ENCODE data around the gene ERC2. TPM values are rescaled to one million over a fixed set of nuclear protein-coding genes. Genes with fewer than 3 reads are reported as not detected.

The ERC2 gene
- total and polyA plus RNA-seq, 9 donors = 0.52 to 2.0 (median 0.82) TPM

DNA sequence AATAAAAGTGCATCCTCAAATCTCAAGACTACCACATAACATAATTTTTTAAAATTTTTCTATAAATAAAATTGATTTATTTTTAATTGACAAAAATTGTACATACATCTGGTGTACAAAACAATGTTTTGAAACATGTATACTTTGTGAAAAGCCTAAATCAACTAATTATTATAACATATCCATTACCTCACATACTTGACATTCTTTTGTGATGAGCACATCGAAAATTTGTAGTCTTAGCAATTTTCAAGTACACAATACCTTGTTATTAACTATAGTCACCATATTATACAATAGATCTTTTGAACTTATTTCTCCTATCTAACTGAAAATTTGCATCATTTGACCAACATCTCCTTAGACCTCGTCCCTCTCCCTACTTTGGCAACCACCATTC, 973.3 kb downstream of the ERC2 start:
- H3K36me3 ChIP-seq (ENCODE audit: control insufficient read depth, insufficient read depth, low read length) = no peaks in the 10 kb centered on the region
- no peak overlapping the region for H3K27ac ChIP-seq (ENCODE audit: low read length)
- no peaks in the 10 kb centered on the region for H3K9me3 ChIP-seq (replicated peaks; ENCODE audit: control insufficient read depth, low read depth, low read length)
- no peak for DNase-seq
- WGBS (ENCODE audit: insufficient coverage) = no CpG with 5 or more reads among the region's 2 CpGs
- H3K4me1 ChIP-seq (ENCODE audit: control insufficient read depth, insufficient read depth, low read length) = peaks cover under 1% of the 10 kb centered on the region
- H3K4me3 ChIP-seq (ENCODE audit: low read length) = no peak overlapping the region
- peaks cover 8% of the 10 kb centered on the region for H3K27me3 ChIP-seq (ENCODE audit: control insufficient read depth, insufficient read depth, low read length)

DNA sequence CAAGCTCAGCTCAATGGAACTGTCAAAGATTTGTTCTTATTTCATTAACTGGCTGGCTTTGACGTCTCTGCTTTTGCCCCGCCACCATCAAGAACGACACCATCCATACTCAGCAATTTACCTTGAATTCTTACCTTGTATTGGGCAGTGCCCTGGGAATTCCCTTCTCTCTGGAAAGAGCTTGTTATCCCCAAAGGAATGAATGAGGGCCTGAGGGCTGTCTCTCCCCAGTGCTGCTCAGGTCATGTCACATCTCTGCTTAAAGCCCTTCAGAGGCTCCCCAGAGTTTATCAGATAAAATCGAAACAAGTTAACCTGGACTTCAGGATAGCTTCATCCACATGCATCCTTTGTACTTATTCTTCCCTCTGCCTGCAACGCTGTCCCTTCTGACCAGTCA, 975.3 kb downstream of the ERC2 start:
- peaks cover 25% of the 10 kb centered on the region for H3K27me3 ChIP-seq (ENCODE audit: control insufficient read depth, insufficient read depth, low read length)
- WGBS (ENCODE audit: insufficient coverage) = 78% methylated on average over 5 of the region's 5 CpGs
- H3K36me3 ChIP-seq (ENCODE audit: control insufficient read depth, insufficient read depth, low read length) = no peaks in the 10 kb centered on the region
- H3K9me3 ChIP-seq (replicated peaks; ENCODE audit: control insufficient read depth, low read depth, low read length) = no peaks in the 10 kb centered on the region
- H3K4me3 ChIP-seq (ENCODE audit: low read length) = no peak overlapping the region
- DNase-seq = no peak
- peaks cover 17% of the 10 kb centered on the region for H3K4me1 ChIP-seq (ENCODE audit: control insufficient read depth, insufficient read depth, low read length)
- no peak overlapping the region for H3K27ac ChIP-seq (ENCODE audit: low read length)

DNA sequence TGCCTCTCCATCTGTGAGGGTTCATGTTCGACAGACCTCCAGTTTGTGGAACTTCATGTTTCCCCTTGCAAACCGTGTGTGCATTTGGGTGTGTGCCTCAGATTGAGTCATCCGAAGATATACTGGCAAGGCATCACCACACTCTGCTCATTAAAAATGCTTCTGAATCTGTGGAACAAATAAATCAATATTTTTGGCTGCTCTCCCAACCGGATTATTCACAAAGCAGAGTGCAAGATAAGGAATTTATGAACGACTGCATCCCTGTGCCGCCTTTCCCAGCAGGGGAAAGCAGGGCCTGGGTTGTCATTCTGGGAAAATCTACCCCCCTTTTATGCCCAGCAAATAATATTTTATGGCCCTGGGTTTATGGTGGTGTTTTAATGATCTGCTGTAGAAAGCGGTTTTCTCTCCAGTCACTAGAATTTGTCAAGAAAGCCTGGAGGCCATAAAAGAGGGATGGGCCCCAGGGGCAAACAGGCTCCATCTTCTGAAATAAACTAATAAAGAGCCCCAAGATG, 976.9 kb downstream of the ERC2 start:
- H3K9me3 ChIP-seq (replicated peaks; ENCODE audit: control insufficient read depth, low read depth, low read length) = no peaks in the 10 kb centered on the region
- H3K27ac ChIP-seq (ENCODE audit: low read length) = no peak overlapping the region
- 50% methylated on average over 3 of the region's 7 CpGs for WGBS (ENCODE audit: insufficient coverage)
- H3K36me3 ChIP-seq (ENCODE audit: control insufficient read depth, insufficient read depth, low read length) = no peaks in the 10 kb centered on the region
- peak; percentile 66 for DNase-seq
- H3K4me1 ChIP-seq (ENCODE audit: control insufficient read depth, insufficient read depth, low read length) = peaks cover 17% of the 10 kb centered on the region
- peaks cover 36% of the 10 kb centered on the region for H3K27me3 ChIP-seq (ENCODE audit: control insufficient read depth, insufficient read depth, low read length)
- no peak overlapping the region for H3K4me3 ChIP-seq (ENCODE audit: low read length)

DNA sequence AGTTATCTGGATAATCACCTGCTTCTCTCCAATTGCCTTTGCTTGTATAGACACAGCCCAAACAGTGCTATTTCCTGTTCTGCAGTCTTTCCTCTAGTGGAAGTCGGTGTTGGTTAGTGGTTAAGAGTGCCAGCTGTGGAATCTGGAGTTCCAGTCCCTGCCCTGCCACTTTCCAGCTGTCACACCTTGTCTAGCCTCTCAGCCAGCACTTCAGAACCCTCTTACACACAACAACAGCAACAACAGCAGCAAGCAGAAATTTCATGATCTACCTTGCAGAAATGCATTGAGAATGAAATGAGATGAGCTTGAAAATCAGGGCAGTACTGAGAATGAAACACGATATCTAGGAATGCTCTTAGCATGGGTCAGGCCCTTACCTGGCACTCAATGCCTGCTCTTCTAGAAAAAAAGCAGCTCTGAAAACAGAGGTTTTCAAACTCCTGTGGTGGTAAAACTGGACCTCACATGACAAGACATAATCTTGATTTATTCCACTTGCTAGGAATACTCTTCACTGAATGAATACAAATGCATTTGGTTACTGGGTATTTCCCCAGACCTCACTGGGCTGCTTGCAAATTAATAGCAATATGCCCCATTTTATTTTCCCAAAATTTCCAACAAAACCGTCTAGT, 977.9 kb downstream of the ERC2 start:
- no peak for DNase-seq
- no peak overlapping the region for H3K4me3 ChIP-seq (ENCODE audit: low read length)
- H3K27me3 ChIP-seq (ENCODE audit: control insufficient read depth, insufficient read depth, low read length) = peaks cover 42% of the 10 kb centered on the region
- WGBS (ENCODE audit: insufficient coverage) = 64% methylated on average over 1 of the region's 3 CpGs
- H3K36me3 ChIP-seq (ENCODE audit: control insufficient read depth, insufficient read depth, low read length) = no peaks in the 10 kb centered on the region
- H3K9me3 ChIP-seq (replicated peaks; ENCODE audit: control insufficient read depth, low read depth, low read length) = no peaks in the 10 kb centered on the region
- no peak overlapping the region for H3K27ac ChIP-seq (ENCODE audit: low read length)
- H3K4me1 ChIP-seq (ENCODE audit: control insufficient read depth, insufficient read depth, low read length) = peaks cover 17% of the 10 kb centered on the region

DNA sequence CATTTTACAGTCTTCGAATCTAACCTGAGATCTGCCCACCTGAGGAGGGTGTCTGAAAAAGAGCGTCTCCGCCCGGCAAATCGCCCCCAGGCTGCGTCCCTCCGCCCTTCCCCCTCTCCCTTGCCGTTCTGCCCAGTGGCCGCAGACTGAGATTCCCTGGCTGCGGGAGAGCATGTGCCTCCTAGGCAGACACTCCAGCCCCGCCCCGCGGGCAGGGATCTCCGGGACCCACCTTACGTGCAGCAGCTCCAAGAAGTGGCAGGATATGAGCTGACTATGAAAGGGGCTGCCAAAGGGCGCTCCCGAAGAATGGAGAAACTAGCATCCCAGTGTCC, 978.5 kb downstream of the ERC2 start:
- H3K4me3 ChIP-seq (ENCODE audit: low read length) = no peak overlapping the region
- no peaks in the 10 kb centered on the region for H3K9me3 ChIP-seq (replicated peaks; ENCODE audit: control insufficient read depth, low read depth, low read length)
- peaks cover 21% of the 10 kb centered on the region for H3K4me1 ChIP-seq (ENCODE audit: control insufficient read depth, insufficient read depth, low read length)
- peaks cover 47% of the 10 kb centered on the region for H3K27me3 ChIP-seq (ENCODE audit: control insufficient read depth, insufficient read depth, low read length)
- no peak overlapping the region for H3K27ac ChIP-seq (ENCODE audit: low read length)
- 17% methylated on average over 17 of the region's 17 CpGs for WGBS (ENCODE audit: insufficient coverage)
- DNase-seq = peak; percentile 22
- no peaks in the 10 kb centered on the region for H3K36me3 ChIP-seq (ENCODE audit: control insufficient read depth, insufficient read depth, low read length)

DNA sequence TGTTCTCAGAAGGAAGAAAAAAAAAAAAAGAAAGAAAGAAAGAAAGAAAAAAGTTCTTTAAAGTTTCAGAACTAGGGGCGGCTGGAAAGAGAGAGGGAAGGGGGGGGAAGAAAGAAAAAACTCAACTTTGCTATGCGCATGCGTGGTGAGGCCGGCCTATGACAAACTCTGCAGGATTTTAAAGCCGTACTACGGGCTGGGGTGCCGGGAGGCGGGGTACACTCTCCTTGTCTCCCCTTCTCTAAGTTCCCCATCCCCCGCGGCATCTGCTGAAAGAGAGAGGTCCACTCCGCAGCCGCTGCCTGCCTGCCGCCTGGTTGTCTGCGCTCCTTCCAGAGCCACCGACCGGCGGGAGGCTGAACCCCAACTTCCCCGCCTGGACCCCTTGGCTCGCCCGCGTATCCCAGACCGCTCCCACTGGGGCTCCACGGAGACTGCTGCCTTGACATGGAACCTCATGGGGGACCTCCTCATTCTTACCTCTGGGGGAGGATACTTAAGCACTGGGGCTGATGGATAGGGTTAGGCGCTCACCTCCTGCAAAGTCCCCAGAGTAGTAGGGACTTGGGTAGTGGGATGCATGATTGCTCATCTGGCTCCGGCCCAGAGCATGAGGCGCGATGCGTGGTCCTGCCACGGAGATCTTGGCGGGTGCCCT, 979.7 kb downstream of the ERC2 start:
- Histone ChIP-seq H3K36me3 (ENCODE audit: control insufficient read depth, insufficient read depth, low read length) (no peaks in the 10 kb centered on the region), H3K4me3 (ENCODE audit: low read length) (peak overlapping the region; percentile 80), H3K27ac (ENCODE audit: low read length) (peak overlapping the region; percentile 70), H3K4me1 (ENCODE audit: control insufficient read depth, insufficient read depth, low read length) (peaks cover 29% of the 10 kb centered on the region), H3K27me3 (ENCODE audit: control insufficient read depth, insufficient read depth, low read length) (peaks cover 60% of the 10 kb centered on the region), H3K9me3 (replicated peaks; ENCODE audit: control insufficient read depth, low read depth, low read length) (no peaks in the 10 kb centered on the region)
- DNase-seq = peak; percentile 94
- WGBS (ENCODE audit: insufficient coverage) = 2% methylated on average over 29 of the region's 30 CpGs

DNA sequence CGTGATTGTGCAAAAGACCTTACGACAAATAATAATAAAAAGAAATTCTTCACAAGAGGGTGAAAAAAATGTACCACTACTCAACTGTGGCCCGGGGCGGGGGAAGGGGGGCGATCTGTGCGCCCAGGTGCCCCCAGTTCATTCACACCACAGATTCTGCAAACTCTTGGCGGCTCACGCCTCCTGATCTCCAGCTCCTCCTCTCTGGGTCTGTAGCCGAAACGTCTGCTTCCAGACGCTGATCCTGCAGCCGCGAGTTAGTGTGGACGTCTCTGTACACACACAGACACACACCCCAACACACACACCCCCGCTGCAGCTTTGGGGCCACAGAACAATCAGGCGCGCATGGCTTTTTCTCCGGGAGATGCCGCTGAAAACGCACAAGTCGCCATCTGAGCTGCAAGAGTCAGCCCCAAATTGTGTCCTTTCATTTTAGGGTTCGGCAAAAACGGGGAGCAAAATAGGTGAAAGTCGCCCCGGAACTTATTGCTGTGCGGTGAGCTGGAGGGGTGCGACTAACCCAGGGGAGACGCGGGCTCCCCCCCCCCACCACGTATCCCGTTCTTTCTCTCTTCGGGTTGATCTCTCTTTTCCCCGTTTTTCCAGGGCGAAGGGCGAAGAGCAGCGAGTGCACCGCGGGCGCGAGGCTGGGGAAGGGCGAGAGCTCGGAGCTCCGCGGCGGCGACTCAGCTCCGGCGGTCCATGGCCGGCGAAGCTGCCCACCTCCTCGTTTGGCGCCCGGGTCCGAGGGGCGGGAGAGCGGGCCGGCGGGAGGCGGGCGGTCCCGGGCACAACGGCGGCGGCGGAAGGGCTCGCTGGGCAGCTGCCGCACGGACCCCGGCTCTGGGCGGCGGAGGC, 980.7 kb downstream of the ERC2 start:
- no peaks in the 10 kb centered on the region for H3K9me3 ChIP-seq (replicated peaks; ENCODE audit: control insufficient read depth, low read depth, low read length)
- peak overlapping the region; percentile 70 for H3K27ac ChIP-seq (ENCODE audit: low read length)
- H3K36me3 ChIP-seq (ENCODE audit: control insufficient read depth, insufficient read depth, low read length) = no peaks in the 10 kb centered on the region
- peak; percentile 88 for DNase-seq
- peaks cover 66% of the 10 kb centered on the region for H3K27me3 ChIP-seq (ENCODE audit: control insufficient read depth, insufficient read depth, low read length)
- H3K4me1 ChIP-seq (ENCODE audit: control insufficient read depth, insufficient read depth, low read length) = peaks cover 34% of the 10 kb centered on the region
- peak overlapping the region; percentile 80 for H3K4me3 ChIP-seq (ENCODE audit: low read length)
- 0% methylated on average over 63 of the region's 71 CpGs for WGBS (ENCODE audit: insufficient coverage)

DNA sequence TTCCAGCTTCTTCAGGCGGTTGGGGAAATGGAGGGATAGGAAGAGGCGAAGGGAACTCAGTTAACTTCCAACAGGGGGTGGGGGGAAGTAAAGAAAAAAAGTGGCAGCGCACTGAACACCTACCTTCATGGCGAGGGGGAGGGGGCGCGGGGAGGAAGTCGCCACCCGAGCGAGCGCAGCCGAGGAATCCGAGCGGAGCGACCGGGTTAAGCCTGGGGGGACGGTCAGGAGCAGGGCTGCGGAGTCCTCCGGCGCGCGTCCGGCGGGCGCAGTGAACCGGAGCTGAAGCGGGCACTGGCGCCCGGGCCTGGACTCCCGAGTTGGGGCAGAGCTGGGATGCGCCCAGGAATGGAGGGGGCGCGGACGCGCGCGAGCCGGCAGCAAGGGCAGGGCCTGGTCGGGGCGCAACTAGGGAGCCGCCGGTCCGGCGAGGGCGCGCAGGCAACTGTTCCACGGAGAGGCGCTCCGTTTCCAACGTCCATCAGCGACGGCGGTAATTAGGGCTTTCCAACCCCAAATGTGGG, 981.3 kb downstream of the ERC2 start, which contains the start of gene WNT5A:
WNT5A (minus strand) TSS at position 450 of the 524 bp plus-strand sequence; CDS start at position 129, 321 bp downstream.
- H3K36me3 ChIP-seq (ENCODE audit: control insufficient read depth, insufficient read depth, low read length) = no peaks in the 10 kb centered on the region
- H3K27ac ChIP-seq (ENCODE audit: low read length) = peak within 1 kb of the TSS; percentile 70
- no peaks in the 10 kb centered on the region for H3K9me3 ChIP-seq (replicated peaks; ENCODE audit: control insufficient read depth, low read depth, low read length)
- peaks cover 73% of the 10 kb centered on the region for H3K27me3 ChIP-seq (ENCODE audit: control insufficient read depth, insufficient read depth, low read length)
- DNase-seq = no peak
- WGBS (ENCODE audit: insufficient coverage) = 0% methylated on average over 39 of the region's 52 CpGs
- H3K4me3 ChIP-seq (ENCODE audit: low read length) = peak within 1 kb of the TSS; percentile 80
- peaks cover 41% of the 10 kb centered on the region for H3K4me1 ChIP-seq (ENCODE audit: control insufficient read depth, insufficient read depth, low read length)

DNA sequence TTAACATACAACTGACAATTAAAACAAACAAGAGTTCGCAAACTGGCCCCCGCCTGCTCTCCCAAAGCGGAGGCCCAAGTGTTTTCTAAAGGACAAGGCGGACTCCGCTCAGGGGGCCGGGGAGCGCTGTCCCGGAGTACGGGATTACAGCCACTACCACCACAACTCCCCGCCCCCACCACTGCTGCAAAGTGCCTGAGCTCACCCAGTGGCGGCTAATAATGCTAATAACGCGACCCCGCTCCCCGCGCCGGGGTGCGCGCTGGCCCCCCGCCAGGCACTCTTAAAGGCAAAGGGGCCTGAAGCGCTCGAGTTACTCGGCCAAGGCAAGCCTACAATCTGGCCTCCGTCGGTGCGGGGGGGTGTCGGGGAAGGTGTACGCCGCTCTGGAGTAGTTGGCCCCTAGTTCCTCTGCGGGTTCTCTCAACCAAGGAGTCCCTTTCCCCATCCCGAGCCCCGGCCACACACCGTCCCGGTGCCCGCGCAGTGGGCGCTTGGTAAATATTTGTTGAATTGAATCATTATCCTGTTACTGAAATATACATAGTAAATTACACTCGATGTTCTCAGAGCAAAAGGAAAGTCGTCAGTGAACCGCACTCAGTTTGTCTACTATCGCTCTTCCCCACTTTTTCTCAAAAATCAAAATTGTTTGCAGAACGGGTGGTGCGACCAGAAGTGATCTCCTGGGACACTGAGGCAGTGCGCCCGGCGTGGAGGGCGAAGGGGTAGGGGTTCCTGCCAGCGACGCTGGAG, 982.0 kb downstream of the ERC2 start:
- no peaks in the 10 kb centered on the region for H3K9me3 ChIP-seq (replicated peaks; ENCODE audit: control insufficient read depth, low read depth, low read length)
- H3K27ac ChIP-seq (ENCODE audit: low read length) = peak overlapping the region; percentile 65
- no peaks in the 10 kb centered on the region for H3K36me3 ChIP-seq (ENCODE audit: control insufficient read depth, insufficient read depth, low read length)
- peak; percentile 87 for DNase-seq
- peaks cover 47% of the 10 kb centered on the region for H3K4me1 ChIP-seq (ENCODE audit: control insufficient read depth, insufficient read depth, low read length)
- H3K27me3 ChIP-seq (ENCODE audit: control insufficient read depth, insufficient read depth, low read length) = peaks cover 79% of the 10 kb centered on the region
- WGBS (ENCODE audit: insufficient coverage) = 2% methylated on average over 31 of the region's 49 CpGs
- H3K4me3 ChIP-seq (ENCODE audit: low read length) = peak overlapping the region; percentile 80

Data from muscle of leg (tissue), 11 donors.